HEK293T (cell line): Measurements from ENCODE around the gene MYBPHL.

ENCODE experiments used
- CTCF ChIA-PET: fragments of 350-600 bp; formaldehyde crosslinking; extraction: SDS; loops from one replicate; lab custom pipeline; 2021; ENCODE audit warnings: antibody characterized with exemption, inconsistent platforms; lab: Yijun Ruan, JAX
- POLR2A ChIA-PET: fragments of 350-600 bp; formaldehyde crosslinking; extraction: SDS; loops from one replicate; lab custom pipeline; 2020; ENCODE audit warnings: antibody characterized with exemption, inconsistent platforms; lab: Yijun Ruan, JAX
- DNase-seq: peaks from one replicate; pipeline ENCODE4 v3.0.0; 2012; ENCODE audit warnings: mixed read lengths; ENCODE audit errors: extremely low spot score
- ARNT ChIP-seq: fragments of 450-650 bp; IDR thresholded peaks from 2 replicates; pipeline ENCODE4 v1.6.1; 2017; ENCODE audit warnings: mild to moderate bottlenecking
- BHLHE40 ChIP-seq: fragments of 450-650 bp; IDR thresholded peaks from 2 replicates; pipeline ENCODE4 v1.6.1; 2016; ENCODE audit warnings: mild to moderate bottlenecking, moderate library complexity, borderline replicate concordance
- CTBP1 ChIP-seq: fragments of 450-650 bp; IDR thresholded peaks from 2 replicates; pipeline ENCODE4 v1.6.1; 2016; ENCODE audit warnings: borderline replicate concordance
- ELF4 ChIP-seq: fragments of 450-650 bp; IDR thresholded peaks from 2 replicates; pipeline ENCODE4 v1.6.1; 2017; ENCODE audit warnings: antibody characterized with exemption
- FOXA1 ChIP-seq: fragments of 450-650 bp; IDR thresholded peaks from 2 replicates; pipeline ENCODE4 v1.6.1; 2016; ENCODE audit warnings: mild to moderate bottlenecking
- FOXK2 ChIP-seq: fragments of 450-650 bp; IDR thresholded peaks from 2 replicates; pipeline ENCODE4 v1.6.1; 2016; ENCODE audit warnings: mild to moderate bottlenecking
- FOXM1 ChIP-seq: fragments of 450-650 bp; IDR thresholded peaks from 2 replicates; pipeline ENCODE4 v1.6.1; 2017; ENCODE audit warnings: mild to moderate bottlenecking, borderline replicate concordance
- HDGF ChIP-seq: fragments of 450-650 bp; IDR thresholded peaks from 2 replicates; pipeline ENCODE4 v1.6.1; 2017; ENCODE audit warnings: antibody characterized with exemption, borderline replicate concordance
- L3MBTL2 ChIP-seq: fragments of 450-650 bp; conservative IDR thresholded peaks from 2 replicates; pipeline ENCODE4 v1.6.1; 2016; ENCODE audit warnings: mild to moderate bottlenecking
- LEF1 ChIP-seq: fragments of 450-650 bp; IDR thresholded peaks from 2 replicates; pipeline ENCODE4 v1.6.1; 2017; ENCODE audit warnings: mild to moderate bottlenecking, borderline replicate concordance
- NFRKB ChIP-seq: fragments of 450-650 bp; IDR thresholded peaks from 2 replicates; pipeline ENCODE4 v1.6.1; 2016; ENCODE audit warnings: mild to moderate bottlenecking, moderate library complexity
- SP1 ChIP-seq: fragments of 450-650 bp; IDR thresholded peaks from 2 replicates; pipeline ENCODE4 v1.6.1; 2017
- SUZ12 ChIP-seq: fragments of 450-650 bp; IDR thresholded peaks from 2 replicates; pipeline ENCODE4 v1.6.1; 2016; ENCODE audit warnings: mild to moderate bottlenecking
- TARDBP ChIP-seq: fragments of 450-650 bp; IDR thresholded peaks from 2 replicates; pipeline ENCODE4 v1.6.1; 2016
- ZNF384 ChIP-seq: fragments of 450-650 bp; IDR thresholded peaks from 2 replicates; pipeline ENCODE4 v1.6.1; 2016
- TF ChIP-seq, protein P1 (sequence below): fragments of 450-650 bp; IDR thresholded peaks from 2 replicates; pipeline ENCODE4 v1.6.1; 2016

Gene MYBPHL

DNA sequence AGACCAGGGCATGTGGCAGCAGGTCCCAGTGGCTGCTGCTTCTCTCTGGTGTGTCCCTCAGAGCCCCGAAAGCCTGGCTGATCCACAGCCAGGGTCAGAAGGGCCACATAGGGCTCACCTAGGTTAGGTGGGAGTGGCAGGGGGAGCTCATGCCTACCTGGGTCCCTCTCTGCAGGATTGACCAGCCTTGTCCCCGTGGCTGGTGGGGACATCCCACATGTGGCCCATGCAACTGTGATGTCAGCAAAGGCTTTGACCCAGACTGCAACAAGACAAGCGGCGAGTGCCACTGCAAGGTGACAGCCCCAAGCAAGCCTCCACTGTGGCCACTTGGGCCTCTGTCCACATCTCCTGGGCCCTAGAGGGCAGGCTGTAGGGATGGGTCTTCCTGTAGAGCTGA is 41.8 kb downstream of the MYBPHL start:
- ChIA-PET CTCF (interaction anchor here (1.0 to 2.2 kb wide), 4 partner anchors 12 to 268 kb away, joined by 3 to 12 read pairs (median 6); partner anchors contain the start of genes CELSR2 and SORT1), POLR2A (interaction anchor here (1.0 to 1.2 kb wide), 2 partner anchors 51 to 133 kb away, joined by 3 read pairs; partner anchors contain the start of genes SARS1 and SORT1)
- TF ChIP-seq L3MBTL2 (no peak), HDGF (no peak), FOXM1 (no peak), ZNF384 (no peak), FOXA1 (no peak), LEF1 (no peak), CTBP1 (no peak), NFRKB (no peak), ELF4 (no peak), FOXK2 (no peak), SUZ12 (no peak), SP1 (no peak), TARDBP (no peak), ARNT (no peak), BHLHE40 (no peak)
- TF ChIP-seq, protein P1, sequence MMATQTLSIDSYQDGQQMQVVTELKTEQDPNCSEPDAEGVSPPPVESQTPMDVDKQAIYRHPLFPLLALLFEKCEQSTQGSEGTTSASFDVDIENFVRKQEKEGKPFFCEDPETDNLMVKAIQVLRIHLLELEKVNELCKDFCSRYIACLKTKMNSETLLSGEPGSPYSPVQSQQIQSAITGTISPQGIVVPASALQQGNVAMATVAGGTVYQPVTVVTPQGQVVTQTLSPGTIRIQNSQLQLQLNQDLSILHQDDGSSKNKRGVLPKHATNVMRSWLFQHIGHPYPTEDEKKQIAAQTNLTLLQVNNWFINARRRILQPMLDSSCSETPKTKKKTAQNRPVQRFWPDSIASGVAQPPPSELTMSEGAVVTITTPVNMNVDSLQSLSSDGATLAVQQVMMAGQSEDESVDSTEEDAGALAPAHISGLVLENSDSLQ: no peak
- DNase-seq: no peak

DNA sequence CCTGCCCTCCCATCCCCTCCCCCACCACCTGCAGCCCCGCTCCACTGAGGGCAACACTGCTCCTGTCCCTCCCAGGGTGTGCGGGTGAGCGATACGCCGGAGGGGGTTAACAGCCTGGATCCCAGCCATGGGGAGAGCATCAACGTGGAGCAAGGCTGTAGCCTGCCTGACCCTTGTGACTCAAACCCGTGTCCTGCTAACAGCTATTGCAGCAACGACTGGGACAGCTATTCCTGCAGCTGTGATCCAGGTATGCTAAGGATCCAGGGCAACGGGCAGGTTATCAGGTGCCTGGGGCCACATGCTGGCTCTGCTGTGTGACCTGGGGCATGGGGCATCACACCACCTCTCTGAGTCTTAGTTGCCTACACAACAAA is 42.4 kb downstream of the MYBPHL start:
- DNase-seq: no peak
- TF ChIP-seq ELF4: no peak
- no peak for TF ChIP-seq BHLHE40
- no peak for TF ChIP-seq ZNF384
- TF ChIP-seq NFRKB: no peak
- TF ChIP-seq FOXM1: no peak
- TF ChIP-seq FOXK2: no peak
- no peak for TF ChIP-seq HDGF
- no peak for TF ChIP-seq L3MBTL2
- ChIA-PET CTCF (interaction anchor here (0.7 to 2.2 kb wide), 7 partner anchors 10 to 268 kb away, joined by 3 to 12 read pairs (median 6); partner anchors contain the start of genes CELSR2 and SORT1), POLR2A (interaction anchor here (1.0 to 1.2 kb wide), 2 partner anchors 51 to 134 kb away, joined by 3 read pairs; partner anchors contain the start of genes SARS1 and SORT1)

DNA sequence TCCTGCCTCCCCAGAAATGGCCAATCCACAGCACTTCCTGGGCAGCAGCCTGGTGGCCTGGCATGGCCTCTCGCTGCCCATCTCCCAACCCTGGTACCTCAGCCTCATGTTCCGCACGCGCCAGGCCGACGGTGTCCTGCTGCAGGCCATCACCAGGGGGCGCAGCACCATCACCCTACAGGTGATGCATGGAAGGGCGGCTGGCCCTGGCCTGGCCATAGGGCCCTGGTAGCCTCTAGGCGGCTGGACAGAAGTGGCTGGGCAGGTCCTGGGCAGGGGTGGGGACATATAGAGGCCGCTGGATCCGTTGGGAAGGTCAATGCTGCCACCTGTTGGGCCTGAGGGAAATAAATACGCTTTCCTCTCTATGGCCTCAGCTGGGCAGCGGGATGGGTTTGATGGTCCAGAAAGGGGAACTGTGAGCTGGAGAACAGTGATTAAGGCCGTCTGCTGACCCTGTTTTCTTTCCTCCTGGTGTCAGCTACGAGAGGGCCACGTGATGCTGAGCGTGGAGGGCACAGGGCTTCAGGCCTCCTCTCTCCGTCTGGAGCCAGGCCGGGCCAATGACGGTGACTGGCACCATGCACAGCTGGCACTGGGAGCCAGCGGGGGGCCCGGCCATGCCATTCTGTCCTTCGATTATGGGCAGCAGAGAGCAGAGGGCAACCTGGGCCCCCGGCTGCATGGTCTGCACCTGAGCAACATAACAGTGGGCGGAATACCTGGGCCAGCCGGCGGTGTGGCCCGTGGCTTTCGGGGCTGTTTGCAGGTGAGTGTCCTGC is 43.0 kb downstream of the MYBPHL start:
- TF ChIP-seq L3MBTL2 (peak; percentile 63), FOXM1 (no peak), NFRKB (no peak), ARNT (peak; percentile 23; the same call in 1 of the 2 replicates)
- CTCF ChIA-PET: interaction anchor here (0.7 to 2.2 kb wide), 7 partner anchors 10 to 269 kb away, joined by 3 to 12 read pairs (median 6); partner anchors contain the start of genes CELSR2 and SORT1
- POLR2A ChIA-PET: interaction anchor here (1.2 kb wide), 1 partner anchor 50 kb away, joined by 3 read pairs; the partner anchor contains the start of gene SARS1
- peak; percentile 88 for DNase-seq

DNA sequence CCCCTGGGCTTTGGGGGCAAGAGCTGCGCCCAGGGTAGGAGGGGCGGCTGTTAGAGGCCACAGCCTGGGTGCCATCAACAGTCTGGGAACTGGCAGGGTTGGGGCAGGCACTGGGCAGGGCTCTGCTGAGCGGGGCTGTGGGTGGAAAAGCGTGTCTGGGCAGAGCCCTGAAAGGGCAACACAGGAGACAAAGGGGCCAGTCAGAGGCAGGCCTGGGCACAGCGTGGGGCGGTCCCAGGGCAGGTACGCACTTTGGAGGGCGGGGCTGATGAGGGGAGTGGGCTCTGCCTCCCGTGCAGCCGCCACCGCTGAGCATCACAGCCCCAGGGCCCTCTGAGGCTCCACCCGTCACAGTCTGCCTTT is 43.6 kb downstream of the MYBPHL start:
- no peak for TF ChIP-seq FOXA1
- no peak for TF ChIP-seq SUZ12
- POLR2A ChIA-PET: interaction anchor here (0.7 kb wide), 2 partner anchors 49 to 135 kb away, joined by 3 read pairs; partner anchors contain the start of gene SARS1
- no peak for DNase-seq
- CTCF ChIA-PET: interaction anchor here (0.7 to 2.2 kb wide), 3 partner anchors 9 to 135 kb away, joined by 3 to 12 read pairs (median 6); partner anchors contain the start of gene SORT1

DNA sequence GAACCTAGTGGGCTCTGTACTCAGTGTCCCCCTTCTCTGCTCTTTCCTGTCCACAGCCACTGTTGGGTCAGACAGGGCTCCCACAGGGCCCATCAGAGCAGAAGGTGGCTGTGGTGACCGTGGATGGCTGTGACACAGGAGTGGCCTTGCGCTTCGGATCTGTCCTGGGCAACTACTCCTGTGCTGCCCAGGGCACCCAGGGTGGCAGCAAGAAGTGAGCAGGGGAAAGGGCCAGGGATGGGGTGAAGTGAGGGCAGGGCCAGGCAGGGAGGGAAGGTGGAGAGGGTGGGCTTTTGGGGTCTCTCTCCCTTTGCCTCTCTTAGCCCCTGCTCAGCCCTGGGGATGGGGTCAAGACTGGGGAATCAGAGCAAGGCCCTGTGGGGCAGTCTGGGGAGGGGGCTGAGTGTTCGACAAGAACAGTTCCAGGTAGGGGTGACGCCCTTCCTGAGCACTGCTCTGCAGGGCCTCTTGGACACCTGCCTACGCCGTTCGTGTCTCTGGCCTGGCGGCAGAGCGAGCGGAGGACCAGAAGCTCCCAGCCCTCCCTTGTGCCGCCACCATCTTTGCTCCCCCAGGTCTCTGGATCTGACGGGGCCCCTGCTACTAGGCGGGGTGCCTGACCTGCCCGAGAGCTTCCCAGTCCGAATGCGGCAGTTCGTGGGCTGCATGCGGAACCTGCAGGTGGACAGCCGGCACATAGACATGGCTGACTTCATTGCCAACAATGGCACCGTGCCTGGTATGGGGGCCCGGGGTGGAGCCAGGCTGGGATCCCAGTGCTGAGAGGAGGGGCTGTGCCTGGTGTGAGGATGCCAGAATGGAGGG is 44.4 kb downstream of the MYBPHL start:
- ChIA-PET POLR2A (interaction anchor here (0.7 kb wide), 2 partner anchors 48 to 136 kb away, joined by 3 read pairs; partner anchors contain the start of gene SARS1), CTCF (interaction anchor here (0.7 to 1.1 kb wide), 2 partner anchors 23 to 136 kb away, joined by 3 to 6 read pairs; partner anchors contain the start of gene SORT1)
- TF ChIP-seq FOXA1: no peak
- TF ChIP-seq FOXM1: no peak
- TF ChIP-seq ELF4: no peak
- TF ChIP-seq ARNT: no peak
- TF ChIP-seq, protein P1: no peak
- TF ChIP-seq TARDBP: no peak
- TF ChIP-seq L3MBTL2: no peak
- no peak for TF ChIP-seq FOXK2
- DNase-seq: no peak

DNA sequence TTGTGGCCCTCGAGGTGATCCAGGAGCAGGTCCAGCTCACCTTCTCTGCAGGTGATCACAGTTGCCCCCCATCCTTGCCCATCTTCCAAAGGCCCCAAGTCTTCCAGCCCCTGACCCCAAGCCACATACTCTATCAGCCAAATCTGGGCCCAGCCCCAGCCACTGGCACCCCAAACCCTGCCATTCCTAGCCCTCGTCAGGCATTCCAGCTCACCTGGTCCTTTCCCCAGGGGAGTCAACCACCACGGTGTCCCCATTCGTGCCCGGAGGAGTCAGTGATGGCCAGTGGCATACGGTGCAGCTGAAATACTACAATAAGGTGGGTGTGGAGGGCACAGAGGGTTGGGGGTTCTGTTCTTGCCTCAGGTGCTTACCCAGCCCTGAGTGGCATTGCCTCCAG is 45.2 kb downstream of the MYBPHL start:
- ChIA-PET POLR2A (interaction anchor here (0.7 kb wide), 1 partner anchor 15 kb away, joined by 3 read pairs; no protein-coding TSS in a partner anchor), CTCF (no interaction called here)
- TF ChIP-seq FOXA1 (no peak), SUZ12 (no peak), L3MBTL2 (no peak), ARNT (no peak), FOXM1 (no peak), HDGF (no peak), LEF1 (no peak), TARDBP (no peak), NFRKB (no peak), FOXK2 (no peak)
- DNase-seq: no peak
